ENCODE data around the gene FAM227A.
"Not testable (repeated sequence)": the region's sequence is repeated elsewhere in the genome, so short reads cannot be mapped to it uniquely, and the experiment has no call there.

FAM227A gene

GRCh38 chr22:38610234-38610633, 46.0 kb downstream of the FAM227A start:
- no peak for DNase-seq

GRCh38 chr22:38608992-38609750, 47.0 kb downstream of the FAM227A start:
- no peak for DNase-seq

GRCh38 chr22:38607680-38608079, 48.5 kb downstream of the FAM227A start:
- DNase-seq, result no peak

- DNase-seq, result no peak
Observed at GRCh38 chr22:38602166-38602565, 54.0 kb downstream of the FAM227A start.

GRCh38 chr22:38601221-38601764, 54.9 kb downstream of the FAM227A start:
- no peak for DNase-seq

- DNase-seq, result no peak
Observed at GRCh38 chr22:38599466-38599865, 56.7 kb downstream of the FAM227A start.

GRCh38 chr22:38582923-38583322, 73.3 kb downstream of the FAM227A start:
- DNase-seq, result not testable (repeated sequence)

- DNase-seq, result no peak
Observed at GRCh38 chr22:38578505-38578904, 77.7 kb downstream of the FAM227A start.

GRCh38 chr22:38572065-38572464, 84.1 kb downstream of the FAM227A start:
- peak in 1 of 5 experiments; percentile 49 for DNase-seq

- DNase-seq, result peak in 3 of 5 experiments; percentile 18 to 63 (median 19)
Observed at GRCh38 chr22:38570779-38571364, 85.3 kb downstream of the FAM227A start.

GRCh38 chr22:38569972-38570778, 86.0 kb downstream of the FAM227A start, which contains the start of gene DMC1:
TSS of gene DMC1 (minus strand) at chr22:38570183. CDS start at chr22:38568256, 1,927 bp downstream.
- DNase-seq, result peak; percentile 81 to 99 (median 97)

GRCh38 chr22:38569181-38569971, 86.8 kb downstream of the FAM227A start:
- DNase-seq, result peak in 1 of 5 experiments; percentile 33

GRCh38 chr22:38567531-38568285, 88.5 kb downstream of the FAM227A start:
- DNase-seq, result no peak

- DNase-seq, result no peak
Observed at GRCh38 chr22:38566726-38567504, 89.3 kb downstream of the FAM227A start.

GRCh38 chr22:38565441-38565840, 90.8 kb downstream of the FAM227A start:
- DNase-seq, result no peak

GRCh38 chr22:38564669-38565068, 91.5 kb downstream of the FAM227A start:
- DNase-seq, result no peak

- no peak for DNase-seq
Observed at GRCh38 chr22:38554281-38554680, 101.9 kb downstream of the FAM227A start.

- no peak for DNase-seq
Observed at GRCh38 chr22:38549101-38549894, 106.9 kb downstream of the FAM227A start.

- no peak for DNase-seq
Observed at GRCh38 chr22:38540701-38541100, 115.5 kb downstream of the FAM227A start.

Data from T-helper 2 cell (primary cell).